Activated CD8-positive, alpha-beta memory T cell treated with anti-CD3 and anti-CD28 coated beads for 36 hours (primary cell): ENCODE data around the gene MICAL3. TPM values are rescaled to one million over a fixed set of nuclear protein-coding genes. Genes with fewer than 3 reads are reported as not detected.

Source experiments
- total RNA-seq, 2 experiments: library from RNA; stranded (reverse); gene quantifications; one replicate each; pipeline ENCODE4 v1.2.3, GENCODE V29; 2021

Gene MICAL3
- total RNA-seq, 2 experiments from 2014 or later: 47.1 to 48.6 TPM

Other genes with a start within 250 kb of the MICAL3 start
- gene PEX26, start 53.4 kb upstream of the MICAL3 start, total RNA-seq: 10 to 100 TPM; 64.1 to 64.7 TPM
- 1 to 10 TPM in 1 of 2 experiments, under 1 TPM in 1; 0.44 to 1.2 TPM for gene TUBA8, start 86.2 kb upstream of the MICAL3 start, total RNA-seq
- 1 to 10 TPM; 1.5 to 1.6 TPM for gene USP18, start 125.6 kb upstream of the MICAL3 start, total RNA-seq